Naive thymus-derived CD4-positive, alpha-beta T cell (primary cell): ENCODE results near the gene LIX1L. TPM values are rescaled to one million over a fixed set of nuclear protein-coding genes. Genes with fewer than 3 reads are reported as not detected.
A peak's percentile ranks its signal among the peaks of the same experiment; 100 is the strongest.

Experiments used
- ATAC-seq: fragments of 150-1000 bp; cut with Tn5 transposase; 2 replicates; pipeline ENCODE4 v1.10.0; 2021; ENCODE audit warnings: mild to moderate bottlenecking, moderate library complexity
- CTCF ChIA-PET: fragments of 350-600 bp; sonication (Branson Sonifier 250); formaldehyde crosslinking; loops from one replicate; lab custom pipeline; 2021; ENCODE audit warnings: antibody characterized with exemption; lab: Charles Lee
- POLR2A ChIA-PET: fragments of 350-600 bp; sonication (Branson Sonifier 250); formaldehyde crosslinking; loops from one replicate; lab custom pipeline; 2021; ENCODE audit warnings: antibody characterized with exemption, inconsistent platforms; lab: Charles Lee
- DNase-seq, 9 donors: peaks; one replicate each; pipeline versions ENCODE4 v3.0.0 to v3.0.0-alpha.2; 2020 to 2022; ENCODE audit warnings: mixed read lengths in 1 of 9
- H3K27ac ChIP-seq: one replicate; pipeline ENCODE4 v1.7.0; 2013; ENCODE audit warnings: mild to moderate bottlenecking, low read depth, low read length, moderate library complexity
- H3K27me3 ChIP-seq, 2 donors: one replicate each; pipeline ENCODE4 v1.7.0; 2013; ENCODE audit warnings: low read length in 2 of 2, mild to moderate bottlenecking in 2 of 2, moderate library complexity in 2 of 2; ENCODE audit not compliant: control insufficient read depth in 2 of 2, insufficient read depth in 2 of 2
- H3K36me3 ChIP-seq, 3 experiments: 1 replicate in 2 of 3; 2 replicates in 1 of 3; pipeline ENCODE4 v1.7.0; 2013; ENCODE audit warnings: low read length in 3 of 3, mild to moderate bottlenecking in 3 of 3, moderate library complexity in 1 of 3; ENCODE audit not compliant: insufficient read depth in 3 of 3, control insufficient read depth in 2 of 3
- H3K4me1 ChIP-seq, 2 donors: one replicate each; pipeline ENCODE4 v1.7.0; 2013; ENCODE audit warnings: low read length in 2 of 2, mild to moderate bottlenecking in 2 of 2, moderate library complexity in 1 of 2; ENCODE audit not compliant: control insufficient read depth in 2 of 2, insufficient read depth in 2 of 2
- H3K4me3 ChIP-seq: 2 replicates; pipeline ENCODE4 v1.7.0; 2013; ENCODE audit warnings: mild to moderate bottlenecking, low read length
- H3K9me3 ChIP-seq, 3 experiments: 1 replicate in 2 of 3; 2 replicates in 1 of 3; pipeline ENCODE4 v1.7.0; 2013; ENCODE audit warnings: low read length in 3 of 3; ENCODE audit not compliant: control insufficient read depth in 2 of 3
- H3K27ac Mint-ChIP-seq, 9 donors: one replicate each; pipeline ENCODE4 v1.8.0; 2020 to 2022; ENCODE audit warnings: mixed read lengths in 9 of 9, mild to moderate bottlenecking in 8 of 9, moderate library complexity in 5 of 9, inconsistent platforms in 2 of 9
- H3K27me3 Mint-ChIP-seq, 5 donors: one replicate each; pipeline ENCODE4 v1.8.0; 2021 to 2022; ENCODE audit warnings: mixed read lengths in 5 of 5, mild to moderate bottlenecking in 1 of 5
- H3K36me3 Mint-ChIP-seq, 5 donors: one replicate each; pipeline ENCODE4 v1.8.0; 2020 to 2022; ENCODE audit warnings: mixed read lengths in 5 of 5, mild to moderate bottlenecking in 3 of 5, inconsistent platforms in 1 of 5
- H3K4me1 Mint-ChIP-seq, 7 donors: one replicate each; pipeline ENCODE4 v1.8.0; 2020 to 2022; ENCODE audit warnings: mixed read lengths in 7 of 7, mild to moderate bottlenecking in 3 of 7, inconsistent platforms in 1 of 7
- H3K4me3 Mint-ChIP-seq, 10 donors: one replicate each; pipeline ENCODE4 v1.8.0; 2020 to 2022; ENCODE audit warnings: mild to moderate bottlenecking in 10 of 10, mixed read lengths in 10 of 10, moderate library complexity in 6 of 10, inconsistent platforms in 2 of 10
- H3K9me3 Mint-ChIP-seq, 11 donors: one replicate each; pipeline ENCODE4 v1.8.0; 2020 to 2022; ENCODE audit warnings: mixed read lengths in 11 of 11, mild to moderate bottlenecking in 4 of 11, inconsistent platforms in 1 of 11, moderate library complexity in 1 of 11
- intact Hi-C, 2 donors: fragments of 100-400 bp; cut with micrococcal nuclease; formaldehyde crosslinking; loops; one replicate each; pipeline ENCODE4 v1.15.1; 2023
- polyA plus RNA-seq, 2 donors: library from polyadenylated mRNA; unstranded; fragments of 300-500 nt; fragmentation: Illumina TruSeq; gene quantifications; one replicate each; pipeline ENCODE4 v1.2.3, GENCODE V29; 2021
- total RNA-seq, 6 experiments: library from RNA in 5 of 6; stranded (reverse) in 5 of 6; gene quantifications; 1 replicate in 5 of 6; 2 replicates in 1 of 6; pipeline ENCODE4 v1.2.3 and lab custom pipeline; 2021 to 2026

Gene LIX1L
- total and polyA plus RNA-seq, 7 experiments from 2014 or later = 29.3 to 59.2 (median 33.9) TPM

DNA sequence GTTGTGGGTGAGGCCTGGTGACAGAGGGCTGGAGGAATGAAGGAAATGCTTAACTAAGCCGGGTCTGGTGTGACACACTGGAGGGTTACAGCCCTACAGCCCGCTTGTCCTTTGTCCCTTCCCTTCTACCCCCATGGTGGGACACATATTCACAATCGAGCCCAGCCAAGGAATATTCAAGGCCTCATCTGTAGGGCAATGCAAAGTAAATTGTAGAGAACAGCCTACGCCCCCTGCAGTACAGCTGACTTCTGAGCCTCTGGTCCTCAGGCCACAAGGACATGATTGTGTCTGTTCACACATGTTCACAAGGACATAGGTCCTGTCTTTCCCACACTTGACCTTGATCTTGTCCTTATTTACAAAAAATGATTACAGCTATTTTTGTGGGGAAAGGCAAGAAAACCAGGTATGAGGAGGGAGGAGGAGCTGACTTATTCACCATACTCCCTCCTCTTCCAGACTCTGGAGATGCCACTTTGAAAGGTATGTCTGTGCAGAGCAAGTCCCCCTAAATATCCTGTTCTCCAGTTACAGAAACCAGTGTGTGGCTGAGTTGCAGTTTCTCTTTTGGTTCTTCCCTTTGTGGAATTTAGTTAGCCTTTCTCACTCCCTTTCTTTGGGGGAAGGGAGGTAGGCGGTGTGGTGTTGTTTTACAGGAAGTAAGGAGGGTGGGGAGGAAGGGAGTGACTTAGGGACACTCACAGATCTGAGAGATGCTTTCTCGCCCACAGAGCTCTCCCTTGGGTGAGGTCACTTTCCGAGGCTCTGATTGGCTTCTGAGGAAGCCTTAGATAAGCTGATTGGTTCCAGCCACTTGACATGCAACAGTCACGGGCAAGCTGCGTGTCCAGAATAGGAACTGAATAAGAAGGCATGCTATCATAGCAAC is 21.3 kb upstream of the LIX1L start:
- Mint-ChIP-seq H3K4me3 (no peak overlapping the region), H3K36me3 (peaks cover 0 to 6% (median 5%) of the 10 kb centered on the region in 5 donors), H3K4me1 (peaks cover 12 to 37% (median 16%) of the 10 kb centered on the region in 7 donors), H3K9me3 (no peaks in the 10 kb centered on the region), H3K27ac (no peak overlapping the region), H3K27me3 (no peaks in the 10 kb centered on the region)
- Histone ChIP-seq H3K27me3 (no peaks in the 10 kb centered on the region), H3K36me3 (peaks cover 0 to 6% (median 0%) of the 10 kb centered on the region in 3 experiments), H3K27ac (peak overlapping the region; percentile 82), H3K4me1 (peaks cover 67 to 68% of the 10 kb centered on the region in 2 donors), H3K9me3 (no peaks in the 10 kb centered on the region), H3K4me3 (peak overlapping the region; percentile 64)
- POLR2A ChIA-PET = interaction anchor here (0.6 to 24.3 kb wide), 18 partner anchors 10 to 1901 kb away, joined by 3 to 1779 read pairs (median 8); partner anchors contain the start of genes ANKRD34A, HJV, LIX1L and NUDT17
- ATAC-seq = peak; percentile 89
- intact Hi-C loops = loop anchor here (1.0 to 5.0 kb wide), 5 partner anchors 15 to 62 kb away; partner anchors contain the start of genes TXNIP (in 2 of the 2), ANKRD34A (in 1 of the 2), LIX1L (in 1 of the 2) and PEX11B (in 1 of the 2)
- CTCF ChIA-PET = interaction anchor here (0.6 to 8.1 kb wide), 13 partner anchors 13 to 134 kb away, joined by 3 to 233 read pairs (median 6); partner anchors contain the start of genes ANKRD34A, LIX1L, NUDT17 and POLR3GL
- DNase-seq = peak; percentile 31 to 87 (median 71)

DNA sequence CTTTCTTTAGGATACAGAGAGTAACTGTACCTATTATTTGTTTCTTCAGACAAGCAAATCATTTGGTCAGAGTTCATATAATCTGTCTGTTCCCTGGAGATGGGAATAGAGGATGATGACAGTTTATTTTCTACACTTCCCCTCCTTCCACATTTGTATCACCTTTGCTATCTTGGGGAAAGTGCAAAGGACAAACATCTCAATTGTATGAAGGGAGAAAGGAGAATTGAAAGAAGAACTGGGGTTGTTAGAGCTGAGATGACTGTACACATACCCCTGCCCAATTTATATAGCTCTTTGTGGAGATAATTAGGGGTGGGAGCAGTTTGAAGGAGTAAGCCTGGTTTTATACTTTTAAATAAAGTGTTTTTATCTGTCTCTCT is 20.6 kb upstream of the LIX1L start:
- Mint-ChIP-seq H3K27me3 (no peaks in the 10 kb centered on the region), H3K4me3 (no peak overlapping the region), H3K4me1 (peaks cover 14 to 32% (median 20%) of the 10 kb centered on the region in 7 donors), H3K36me3 (peaks cover 0 to 6% (median 5%) of the 10 kb centered on the region in 5 donors), H3K27ac (no peak overlapping the region), H3K9me3 (no peaks in the 10 kb centered on the region)
- ChIA-PET POLR2A (interaction anchor here (0.6 to 24.3 kb wide), 14 partner anchors 9 to 132 kb away, joined by 3 to 1779 read pairs (median 12); partner anchors contain the start of genes ANKRD34A, HJV, LIX1L and NUDT17), CTCF (interaction anchor here (0.7 to 8.1 kb wide), 11 partner anchors 13 to 133 kb away, joined by 3 to 233 read pairs (median 11); partner anchors contain the start of genes ANKRD34A, LIX1L, NUDT17 and POLR3GL)
- Histone ChIP-seq H3K9me3 (no peaks in the 10 kb centered on the region), H3K36me3 (peaks cover 0 to 6% (median 0%) of the 10 kb centered on the region in 3 experiments), H3K27me3 (no peaks in the 10 kb centered on the region), H3K4me3 (peak overlapping the region; percentile 64), H3K27ac (peak overlapping the region; percentile 82), H3K4me1 (peaks cover 62% of the 10 kb centered on the region in 2 donors)
- DNase-seq (no peak), ATAC-seq (no peak)
- intact Hi-C loops = loop anchor here in 1 of 2 donors (5.0 kb wide), 1 partner anchor 61 kb away; the partner anchor contains the start of gene PEX11B

DNA sequence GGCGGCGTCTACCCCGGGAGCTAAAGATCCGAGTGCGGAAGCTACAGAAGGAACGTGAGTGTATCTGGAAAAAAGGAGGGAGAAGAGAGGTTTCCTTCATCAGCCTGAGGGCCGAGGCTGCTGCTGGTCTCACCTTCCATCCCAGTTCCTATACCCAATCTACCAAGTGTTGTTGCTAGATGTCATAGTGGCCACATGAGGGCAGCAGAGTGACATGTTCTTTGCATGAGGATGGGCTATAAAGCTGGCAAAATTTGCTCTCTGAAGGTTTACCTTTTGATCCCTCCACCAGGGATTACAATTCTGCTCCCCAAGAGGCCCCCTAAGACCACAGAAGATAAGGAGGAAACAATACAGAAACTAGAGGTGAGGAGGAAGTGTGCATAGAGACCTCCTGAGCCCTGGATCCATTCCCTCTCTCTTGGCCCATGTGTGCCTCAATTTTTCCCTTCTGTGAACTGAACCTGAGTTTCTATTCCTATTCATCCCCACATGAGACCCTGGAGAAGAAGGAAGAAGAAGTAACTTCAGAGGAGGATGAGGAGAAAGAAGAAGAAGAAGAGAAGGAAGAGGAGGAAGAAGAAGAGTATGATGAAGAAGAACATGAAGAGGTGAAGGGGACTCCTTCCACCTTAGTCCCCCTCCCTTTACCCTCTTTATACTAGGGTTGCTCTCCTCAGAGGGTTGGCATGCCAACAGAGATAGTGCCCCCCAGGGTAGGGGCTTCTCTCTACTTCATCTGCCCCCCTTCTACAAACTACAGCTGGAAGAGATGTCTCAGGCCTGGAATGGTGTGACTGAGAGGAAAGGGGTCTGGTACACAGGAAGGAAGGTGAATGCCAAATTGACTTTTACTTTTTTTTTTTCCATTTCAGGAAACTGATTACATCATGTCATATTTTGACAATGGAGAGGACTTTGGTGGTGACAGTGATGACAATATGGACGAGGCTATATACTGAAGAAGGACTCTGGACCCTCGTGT is 20.0 kb upstream of the LIX1L start:
- peaks cover 21 to 30% (median 24%) of the 10 kb centered on the region in 7 donors for H3K4me1 Mint-ChIP-seq
- peak overlapping the region; percentile 64 for H3K4me3 ChIP-seq
- ChIA-PET CTCF (interaction anchor here (0.5 to 8.1 kb wide), 21 partner anchors 8 to 1430 kb away, joined by 3 to 233 read pairs (median 4); partner anchors contain the start of genes ANKRD34A, HJV, LIX1L and NUDT17), POLR2A (interaction anchor here (0.8 to 24.3 kb wide), 13 partner anchors 10 to 132 kb away, joined by 3 to 1779 read pairs (median 12); partner anchors contain the start of genes ANKRD34A, HJV, LIX1L and NUDT17)
- peak; percentile 63 for ATAC-seq
- H3K36me3 Mint-ChIP-seq = peaks cover 0 to 6% (median 5%) of the 10 kb centered on the region in 5 donors
- peak in 8 of 9 donors; percentile 36 to 78 (median 72) for DNase-seq
- no peaks in the 10 kb centered on the region for H3K27me3 ChIP-seq
- H3K27ac Mint-ChIP-seq = no peak overlapping the region
- no peaks in the 10 kb centered on the region for H3K9me3 ChIP-seq
- H3K36me3 ChIP-seq = peaks cover 0 to 6% (median 0%) of the 10 kb centered on the region in 3 experiments
- H3K27ac ChIP-seq = peak overlapping the region; percentile 82
- no peaks in the 10 kb centered on the region for H3K9me3 Mint-ChIP-seq
- H3K27me3 Mint-ChIP-seq = no peaks in the 10 kb centered on the region
- H3K4me3 Mint-ChIP-seq = no peak overlapping the region
- intact Hi-C loops = loop anchor here (1.0 to 5.0 kb wide), 10 partner anchors 29 to 132 kb away; partner anchors contain the start of genes PEX11B (in 2 of the 2), NUDT17 (in 1 of the 2) and RBM8A (in 1 of the 2)
- peaks cover 55% of the 10 kb centered on the region in 2 donors for H3K4me1 ChIP-seq

DNA sequence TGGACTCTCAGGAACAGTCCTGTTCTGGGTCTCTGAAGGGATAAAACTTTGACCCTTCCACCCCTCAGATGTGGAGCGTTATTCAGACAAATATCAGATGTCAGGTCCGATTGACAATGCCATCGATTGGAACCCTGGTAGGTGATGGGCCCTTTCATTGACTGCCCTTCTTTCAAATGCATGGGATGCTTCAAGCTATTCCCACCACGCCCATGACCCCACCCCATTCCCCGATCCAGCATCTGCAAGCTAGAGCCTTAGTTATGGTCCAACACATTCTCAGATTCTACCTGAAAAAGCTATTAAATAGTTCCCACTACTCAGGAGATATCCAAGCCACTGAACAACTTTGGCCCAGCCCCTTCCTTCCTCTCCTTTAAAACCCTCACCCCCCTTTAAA is 19.2 kb upstream of the LIX1L start:
- CTCF ChIA-PET = interaction anchor here (0.7 to 8.1 kb wide), 14 partner anchors 9 to 132 kb away, joined by 3 to 233 read pairs (median 6); partner anchors contain the start of genes ANKRD34A, HJV, LIX1L and NUDT17
- POLR2A ChIA-PET = interaction anchor here (0.8 to 24.3 kb wide), 9 partner anchors 9 to 131 kb away, joined by 3 to 1779 read pairs (median 12); partner anchors contain the start of genes ANKRD34A, HJV, LIX1L and NUDT17
- intact Hi-C loops = loop anchor here (1.0 to 5.0 kb wide), 10 partner anchors 29 to 132 kb away; partner anchors contain the start of genes PEX11B (in 2 of the 2), NUDT17 (in 1 of the 2) and RBM8A (in 1 of the 2)
- no peak overlapping the region for H3K4me3 ChIP-seq
- no peaks in the 10 kb centered on the region for H3K27me3 Mint-ChIP-seq
- no peak overlapping the region for H3K4me3 Mint-ChIP-seq
- H3K4me1 Mint-ChIP-seq = peaks cover 18 to 31% (median 24%) of the 10 kb centered on the region in 7 donors
- peaks cover 0 to 6% (median 0%) of the 10 kb centered on the region in 3 experiments for H3K36me3 ChIP-seq
- no peaks in the 10 kb centered on the region for H3K9me3 ChIP-seq
- no peak for DNase-seq
- H3K9me3 Mint-ChIP-seq = no peaks in the 10 kb centered on the region
- ATAC-seq = no peak
- no peaks in the 10 kb centered on the region for H3K27me3 ChIP-seq
- H3K27ac ChIP-seq = peak overlapping the region; percentile 82
- peaks cover 0 to 6% (median 5%) of the 10 kb centered on the region in 5 donors for H3K36me3 Mint-ChIP-seq
- no peak overlapping the region for H3K27ac Mint-ChIP-seq
- H3K4me1 ChIP-seq = peaks cover 47 to 48% of the 10 kb centered on the region in 2 donors

DNA sequence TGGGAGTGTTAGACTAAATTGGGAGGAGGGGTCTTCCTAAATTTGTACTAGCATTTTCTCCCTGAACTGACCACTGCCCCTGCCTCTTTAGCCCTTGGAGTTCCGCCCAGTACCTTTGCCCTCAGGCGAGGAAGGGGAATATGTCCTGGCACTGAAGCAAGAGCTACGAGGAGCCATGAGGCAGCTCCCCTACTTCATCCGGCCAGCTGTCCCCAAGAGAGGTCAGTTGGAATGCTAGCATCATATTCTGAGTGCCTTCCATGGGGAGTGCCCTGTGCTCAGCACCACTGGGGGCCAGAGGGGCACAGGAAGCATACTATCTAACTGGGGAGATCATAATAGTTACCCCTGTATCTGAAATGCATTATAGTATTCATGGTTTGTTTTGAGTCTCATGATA is 17.4 kb upstream of the LIX1L start:
- Histone ChIP-seq H3K9me3 (no peaks in the 10 kb centered on the region), H3K27me3 (no peaks in the 10 kb centered on the region), H3K36me3 (peaks cover 0 to 6% (median 0%) of the 10 kb centered on the region in 3 experiments), H3K4me3 (no peak overlapping the region), H3K27ac (no peak overlapping the region), H3K4me1 (peaks cover 30 to 31% of the 10 kb centered on the region in 2 donors)
- peak overlapping the region in 7 of 9 donors; percentile 5 to 70 (median 61) for H3K27ac Mint-ChIP-seq
- peaks cover 0 to 6% (median 5%) of the 10 kb centered on the region in 5 donors for H3K36me3 Mint-ChIP-seq
- no peak for DNase-seq
- ChIA-PET CTCF (no interaction called here), POLR2A (interaction anchor here (1.1 to 24.3 kb wide), 2 partner anchors 11 to 29 kb away, joined by 3 to 1779 read pairs; partner anchors contain the start of genes ANKRD34A, HJV and TXNIP)
- H3K9me3 Mint-ChIP-seq = no peaks in the 10 kb centered on the region
- no peak overlapping the region for H3K4me3 Mint-ChIP-seq
- peaks cover 1 to 36% (median 28%) of the 10 kb centered on the region in 7 donors for H3K4me1 Mint-ChIP-seq
- intact Hi-C loops = loop anchor here in 1 of 2 donors (5.0 kb wide), 1 partner anchor 58 kb away; the partner anchor contains the start of gene PEX11B
- no peaks in the 10 kb centered on the region for H3K27me3 Mint-ChIP-seq
- no peak for ATAC-seq
